WERI-Rb-1 (cell line): ENCODE measurements around the gene OR11H6.
"Not testable (repeated sequence)": the region's sequence is repeated elsewhere in the genome, so short reads cannot be mapped to it uniquely, and the experiment has no call there.

Experiments used
- DNase-seq: peaks from one replicate; pipeline ENCODE4 v3.0.0-alpha.2; 2020
- H3K27ac ChIP-seq: fragments of 250-450 bp; sonication (Bioruptor Pico); 2 replicates; pipeline ENCODE4 v1.5.1; 2020; ENCODE audit warnings: mild to moderate bottlenecking, moderate library complexity
- H3K27me3 ChIP-seq: fragments of 250-450 bp; sonication (Bioruptor Pico); 2 replicates; pipeline ENCODE4 v1.5.1; 2021; ENCODE audit warnings: mild to moderate bottlenecking, low read depth, moderate library complexity; ENCODE audit not compliant: insufficient read depth, severe bottlenecking
- H3K36me3 ChIP-seq: fragments of 250-450 bp; sonication (Bioruptor Pico); 2 replicates; pipeline ENCODE4 v1.5.1; 2020; ENCODE audit warnings: mild to moderate bottlenecking, moderate library complexity
- H3K4me3 ChIP-seq: 2 replicates; pipeline ENCODE4 v1.5.1; 2011; ENCODE audit warnings: low read depth, mild to moderate bottlenecking, control low read depth, low read length
- H3K9me3 ChIP-seq: fragments of 250-450 bp; sonication (Bioruptor Pico); 2 replicates; pipeline ENCODE4 v1.5.1; 2021; ENCODE audit warnings: mild to moderate bottlenecking, moderate library complexity; ENCODE audit not compliant: severe bottlenecking
- CTCF ChIP-seq: IDR thresholded peaks from 2 replicates; pipeline ENCODE4 v1.5.1; 2011; ENCODE audit warnings: low read depth, mild to moderate bottlenecking, control low read depth, inconsistent platforms, low read length

Gene OR11H6

GRCh38 chr14:20223410-20223809, at the start of gene OR11H6:
Gene OR11H6, plus strand, starts transcription at chr14:20223710. Its CDS starts 0 bp downstream, at chr14:20223710.
- Histone ChIP-seq H3K4me3 (no peak within 1 kb of the TSS), H3K27ac (no peak within 1 kb of the TSS), H3K27me3 (peaks cover 58% of the 10 kb centered on the region), H3K9me3 (no peaks in the 10 kb centered on the region), H3K36me3 (no peaks in the 10 kb centered on the region)
- DNase-seq = no peak
- TF ChIP-seq CTCF = no peak

- not testable (repeated sequence) for H3K9me3 ChIP-seq, DNase-seq, H3K36me3 ChIP-seq, H3K4me3 ChIP-seq, H3K27ac ChIP-seq
- peaks cover 18% of the 10 kb centered on the region for H3K27me3 ChIP-seq
These were observed 49.3 kb upstream of the OR11H6 start for GRCh38 chr14:20174205-20174604.

DNA sequence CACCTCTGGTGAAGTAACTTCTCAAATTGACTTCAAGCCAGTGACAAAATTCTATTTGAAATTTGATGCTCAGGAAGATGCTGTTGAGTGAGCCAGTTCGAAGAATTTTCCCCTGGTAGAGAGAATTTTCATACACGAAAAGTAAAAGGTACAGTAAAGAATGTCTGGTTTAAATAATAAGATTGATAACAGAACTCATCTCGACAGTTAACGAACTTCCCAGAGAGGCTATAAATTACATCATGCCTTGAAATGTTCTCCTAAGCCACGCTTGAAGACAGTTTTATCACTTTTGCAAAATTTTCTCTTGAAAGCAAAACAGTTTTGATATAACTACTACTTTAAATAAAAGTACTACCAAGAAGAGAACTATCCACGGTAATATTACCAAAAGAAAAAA, 47.2 kb upstream of the OR11H6 start:
- TF ChIP-seq CTCF = no peak
- Histone ChIP-seq H3K27me3 (peaks cover 31% of the 10 kb centered on the region), H3K27ac (no peak overlapping the region), H3K4me3 (no peak overlapping the region), H3K36me3 (no peaks in the 10 kb centered on the region), H3K9me3 (no peaks in the 10 kb centered on the region)
- DNase-seq = no peak

DNA sequence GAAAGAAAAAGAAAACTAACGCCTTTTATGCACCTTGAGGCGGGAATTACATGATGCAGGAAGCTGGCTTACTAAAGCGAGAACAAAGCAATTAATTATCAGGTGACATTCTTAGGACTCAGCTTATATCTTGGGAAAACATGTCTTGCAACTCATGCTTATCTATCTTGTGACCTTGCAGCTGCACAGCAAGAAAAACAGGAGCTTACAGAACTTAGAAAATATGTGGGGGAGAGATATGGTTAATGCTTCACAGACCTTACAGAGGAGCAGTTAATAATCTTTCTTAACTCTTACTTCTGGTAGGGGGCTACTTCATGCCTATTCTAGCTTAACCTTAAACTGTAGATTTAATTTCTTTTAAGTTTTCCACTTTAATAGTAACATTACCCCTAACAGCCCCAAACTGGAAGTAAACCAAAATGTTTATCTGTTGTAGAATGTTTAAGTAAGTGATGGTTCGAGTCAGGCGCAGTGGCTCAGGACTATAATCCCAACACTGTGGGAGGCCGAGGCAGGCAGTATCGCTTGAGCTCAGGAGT, 46.0 kb upstream of the OR11H6 start:
- H3K9me3 ChIP-seq = no peaks in the 10 kb centered on the region
- H3K4me3 ChIP-seq = no peak overlapping the region
- no peak overlapping the region for H3K27ac ChIP-seq
- no peak for DNase-seq
- peaks cover 43% of the 10 kb centered on the region for H3K27me3 ChIP-seq
- no peaks in the 10 kb centered on the region for H3K36me3 ChIP-seq
- no peak for TF ChIP-seq CTCF

DNA sequence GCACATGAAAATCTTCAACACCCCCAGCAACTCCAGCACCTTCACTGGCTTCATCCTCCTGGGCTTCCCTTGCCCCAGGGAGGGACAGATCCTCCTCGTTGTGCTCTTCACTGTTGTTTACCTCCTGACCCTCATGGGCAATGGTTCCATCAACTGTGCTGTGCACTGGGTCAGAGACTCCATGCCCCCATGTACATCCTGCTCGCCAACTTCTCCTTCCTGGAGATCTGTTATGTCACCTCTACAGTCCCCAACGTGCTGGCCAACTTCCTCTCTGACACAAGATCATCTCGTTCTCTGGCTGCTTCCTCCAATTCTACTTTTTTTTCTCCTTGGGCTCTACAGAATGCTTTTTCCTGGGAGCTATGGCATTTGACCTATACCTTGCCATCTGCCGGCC, 44.3 kb upstream of the OR11H6 start:
- H3K27me3 ChIP-seq = peaks cover 54% of the 10 kb centered on the region
- no peaks in the 10 kb centered on the region for H3K36me3 ChIP-seq
- no peak for TF ChIP-seq CTCF
- no peaks in the 10 kb centered on the region for H3K9me3 ChIP-seq
- DNase-seq = no peak
- no peak overlapping the region for H3K4me3 ChIP-seq
- H3K27ac ChIP-seq = no peak overlapping the region

DNA sequence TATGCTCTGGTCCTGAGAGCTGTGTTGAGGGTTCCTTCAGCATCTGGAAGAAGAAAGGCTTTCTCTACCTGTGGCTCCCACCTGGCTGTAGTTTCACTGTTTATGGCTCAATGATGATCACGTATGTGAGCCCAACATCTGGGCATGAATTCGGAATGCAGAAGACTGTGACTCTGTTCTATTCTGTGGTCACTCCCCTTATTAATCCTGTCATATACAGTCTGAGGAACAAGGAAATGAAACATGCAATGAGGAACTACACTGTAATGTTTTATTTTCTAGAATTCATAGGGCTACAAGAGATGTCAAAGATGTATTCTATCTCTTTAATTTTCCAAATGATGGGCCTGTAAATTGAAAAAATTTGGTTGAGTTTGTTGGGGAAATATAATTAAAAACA, 43.6 kb upstream of the OR11H6 start:
- H3K27me3 ChIP-seq = peaks cover 60% of the 10 kb centered on the region
- H3K36me3 ChIP-seq = no peaks in the 10 kb centered on the region
- TF ChIP-seq CTCF = no peak
- H3K4me3 ChIP-seq = no peak overlapping the region
- H3K27ac ChIP-seq = no peak overlapping the region
- no peaks in the 10 kb centered on the region for H3K9me3 ChIP-seq
- no peak for DNase-seq
